GM12878 (cell line): ENCODE data around the gene SGTA.

Experiments
- BHLHE40 ChIP-seq, 2 experiments: fragments of 450-650 bp in 1 of 2; IDR thresholded peaks; 2 replicates each; pipeline ENCODE4 v1.6.1; 2011 to 2017; ENCODE audit warnings: low read depth in 2 of 2, borderline replicate concordance in 1 of 2, improper control_type of control experiment in 1 of 2, low read length in 1 of 2, mild to moderate bottlenecking in 1 of 2
- CEBPB ChIP-seq, 2 experiments: fragments of 150-350 bp in 1 of 2; IDR thresholded peaks; 2 replicates each; pipeline ENCODE4 v1.6.1; 2012 to 2014; ENCODE audit warnings: low read depth in 2 of 2, low read length in 2 of 2, borderline replicate concordance in 1 of 2, inconsistent platforms in 1 of 2
- EP300 ChIP-seq, 2 experiments: fragments of 150-350 bp in 1 of 2; IDR thresholded peaks; 2 replicates each; pipeline ENCODE4 v1.6.1; 2011 to 2012; ENCODE audit warnings: low read depth in 2 of 2, low read length in 2 of 2, borderline replicate concordance in 1 of 2, improper control_type of control experiment in 1 of 2, inconsistent platforms in 1 of 2; ENCODE audit not compliant: control insufficient read depth in 1 of 2
- ESRRA ChIP-seq: IDR thresholded peaks from 2 replicates; pipeline ENCODE4 v1.6.1; 2012; ENCODE audit warnings: mild to moderate bottlenecking, low read length, improper control_type of control experiment
- FOXM1 ChIP-seq: IDR thresholded peaks from 2 replicates; pipeline ENCODE4 v1.6.1; 2012; ENCODE audit warnings: low read depth, mild to moderate bottlenecking, inconsistent platforms, low read length, moderate library complexity
- KLF5 ChIP-seq: fragments of 450-650 bp; IDR thresholded peaks from 2 replicates; pipeline ENCODE4 v1.6.1; 2014; ENCODE audit warnings: mild to moderate bottlenecking; ENCODE audit not compliant: partially characterized antibody
- RBBP5 ChIP-seq: fragments of 200-600 bp; sonication (generic); conservative IDR thresholded peaks from 2 replicates; pipeline ENCODE4 v1.6.1; 2016
- SMC3 ChIP-seq: IDR thresholded peaks from 2 replicates; pipeline ENCODE4 v1.6.1; 2011; ENCODE audit warnings: low read length, improper control_type of control experiment, borderline replicate concordance
- SP1 ChIP-seq: IDR thresholded peaks from one replicate; pipeline ENCODE4 v1.6.1; 2011; ENCODE audit warnings: low read depth, low read length
- TF ChIP-seq, protein P1 (sequence below), 3 experiments: IDR thresholded peaks in 2 of 3; conservative IDR thresholded peaks in 1 of 3; 2 replicates each; pipeline ENCODE4 v1.5.1; 2011; ENCODE audit warnings: low read depth in 3 of 3, low read length in 3 of 3, mild to moderate bottlenecking in 3 of 3, control low read depth in 2 of 3, moderate library complexity in 2 of 3, inconsistent platforms in 1 of 3, mixed read lengths in 1 of 3; ENCODE audit not compliant: control insufficient read depth in 2 of 3, insufficient read depth in 1 of 3; ENCODE audit errors: extremely low read depth in 1 of 3
- TF ChIP-seq, protein P2 (sequence below): IDR thresholded peaks from 2 replicates; pipeline ENCODE4 v1.6.1; 2012; ENCODE audit warnings: low read length, inconsistent platforms
- TF ChIP-seq, protein P3 (sequence below): IDR thresholded peaks from 2 replicates; pipeline ENCODE4 v1.6.1; 2011; ENCODE audit warnings: low read depth, mild to moderate bottlenecking, low read length, moderate library complexity, borderline replicate concordance; ENCODE audit errors: extremely low read depth

DNA sequence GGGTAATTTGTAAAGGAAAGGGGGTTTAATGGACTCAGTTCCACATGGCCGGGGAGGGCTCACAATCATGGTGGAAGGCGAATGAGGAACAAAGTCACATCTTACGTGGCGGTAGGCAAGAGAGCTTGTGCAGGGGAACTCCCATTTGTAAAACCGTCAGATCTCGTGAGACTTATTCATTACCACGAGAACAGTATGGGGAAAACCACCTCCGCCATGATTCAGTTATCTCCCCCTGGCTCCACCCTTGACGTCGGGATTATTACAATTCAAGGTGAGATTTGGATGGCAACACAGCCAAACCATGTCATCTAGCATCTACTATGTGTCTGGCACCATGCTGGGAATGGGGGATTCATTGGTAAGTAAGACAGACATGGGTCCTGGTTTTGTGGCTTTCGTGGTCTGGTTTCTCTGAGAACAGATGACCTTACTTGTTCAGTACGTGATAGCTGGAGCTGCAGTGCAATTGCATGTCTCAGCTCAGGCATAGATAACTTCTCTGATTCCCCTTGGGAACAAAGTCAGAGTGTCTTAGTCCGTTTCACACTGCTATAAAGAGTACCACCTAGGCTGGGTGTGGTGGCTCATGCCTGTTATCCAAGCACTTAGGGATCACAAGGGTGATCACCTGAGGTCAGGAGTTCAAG lies 44.9 kb upstream of the SGTA start:
- TF ChIP-seq, protein P1, sequence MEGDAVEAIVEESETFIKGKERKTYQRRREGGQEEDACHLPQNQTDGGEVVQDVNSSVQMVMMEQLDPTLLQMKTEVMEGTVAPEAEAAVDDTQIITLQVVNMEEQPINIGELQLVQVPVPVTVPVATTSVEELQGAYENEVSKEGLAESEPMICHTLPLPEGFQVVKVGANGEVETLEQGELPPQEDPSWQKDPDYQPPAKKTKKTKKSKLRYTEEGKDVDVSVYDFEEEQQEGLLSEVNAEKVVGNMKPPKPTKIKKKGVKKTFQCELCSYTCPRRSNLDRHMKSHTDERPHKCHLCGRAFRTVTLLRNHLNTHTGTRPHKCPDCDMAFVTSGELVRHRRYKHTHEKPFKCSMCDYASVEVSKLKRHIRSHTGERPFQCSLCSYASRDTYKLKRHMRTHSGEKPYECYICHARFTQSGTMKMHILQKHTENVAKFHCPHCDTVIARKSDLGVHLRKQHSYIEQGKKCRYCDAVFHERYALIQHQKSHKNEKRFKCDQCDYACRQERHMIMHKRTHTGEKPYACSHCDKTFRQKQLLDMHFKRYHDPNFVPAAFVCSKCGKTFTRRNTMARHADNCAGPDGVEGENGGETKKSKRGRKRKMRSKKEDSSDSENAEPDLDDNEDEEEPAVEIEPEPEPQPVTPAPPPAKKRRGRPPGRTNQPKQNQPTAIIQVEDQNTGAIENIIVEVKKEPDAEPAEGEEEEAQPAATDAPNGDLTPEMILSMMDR (IDR thresholded peaks at IDR 0.05 in 2 of 3, conservative IDR thresholded peaks at IDR 0.05 in 1 of 3; ENCODE audit: control insufficient read depth in 2 of 3, extremely low read depth in 1 of 3, insufficient read depth in 1 of 3, low read depth in 3 of 3, low read length in 3 of 3): no peak
- no peak for TF ChIP-seq RBBP5
- no peak for TF ChIP-seq EP300 (IDR thresholded peaks at IDR 0.05; ENCODE audit: borderline replicate concordance in 1 of 2, control insufficient read depth in 1 of 2, low read depth in 2 of 2, low read length in 2 of 2)
- no peak for TF ChIP-seq CEBPB (IDR thresholded peaks at IDR 0.05; ENCODE audit: borderline replicate concordance in 1 of 2, low read depth in 2 of 2, low read length in 2 of 2)
- peak in 1 of 2 experiments; percentile 24; a peak in 1 of 4 replicates for TF ChIP-seq BHLHE40 (IDR thresholded peaks at IDR 0.05; ENCODE audit: borderline replicate concordance in 1 of 2, low read depth in 2 of 2, low read length in 1 of 2)
- TF ChIP-seq, protein P2, sequence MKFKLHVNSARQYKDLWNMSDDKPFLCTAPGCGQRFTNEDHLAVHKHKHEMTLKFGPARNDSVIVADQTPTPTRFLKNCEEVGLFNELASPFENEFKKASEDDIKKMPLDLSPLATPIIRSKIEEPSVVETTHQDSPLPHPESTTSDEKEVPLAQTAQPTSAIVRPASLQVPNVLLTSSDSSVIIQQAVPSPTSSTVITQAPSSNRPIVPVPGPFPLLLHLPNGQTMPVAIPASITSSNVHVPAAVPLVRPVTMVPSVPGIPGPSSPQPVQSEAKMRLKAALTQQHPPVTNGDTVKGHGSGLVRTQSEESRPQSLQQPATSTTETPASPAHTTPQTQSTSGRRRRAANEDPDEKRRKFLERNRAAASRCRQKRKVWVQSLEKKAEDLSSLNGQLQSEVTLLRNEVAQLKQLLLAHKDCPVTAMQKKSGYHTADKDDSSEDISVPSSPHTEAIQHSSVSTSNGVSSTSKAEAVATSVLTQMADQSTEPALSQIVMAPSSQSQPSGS: no peak
- TF ChIP-seq SMC3: no peak
- no peak for TF ChIP-seq FOXM1
- no peak for TF ChIP-seq KLF5
- TF ChIP-seq, protein P3, sequence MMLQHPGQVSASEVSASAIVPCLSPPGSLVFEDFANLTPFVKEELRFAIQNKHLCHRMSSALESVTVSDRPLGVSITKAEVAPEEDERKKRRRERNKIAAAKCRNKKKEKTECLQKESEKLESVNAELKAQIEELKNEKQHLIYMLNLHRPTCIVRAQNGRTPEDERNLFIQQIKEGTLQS: no peak
- no peak for TF ChIP-seq SP1
- TF ChIP-seq ESRRA: no peak
